HG03575 (cell line): ENCODE measurements around the gene PTPA.
"Not testable (repeated sequence)": the region's sequence is repeated elsewhere in the genome, so short reads cannot be mapped to it uniquely, and the experiment has no call there.

ENCODE experiments used
- ATAC-seq: cut with Tn5 transposase; IDR thresholded peaks from one replicate; pipeline ENCODE4 v1.9.1; 2021; ENCODE audit not compliant: unreplicated experiment, insufficient number of reproducible peaks, low FRiP score; ENCODE audit errors: extremely low read depth

The PTPA gene

GRCh38 chr9:129105857-129106694 is 5.1 kb upstream of the PTPA start:
- ATAC-seq: no peak

DNA sequence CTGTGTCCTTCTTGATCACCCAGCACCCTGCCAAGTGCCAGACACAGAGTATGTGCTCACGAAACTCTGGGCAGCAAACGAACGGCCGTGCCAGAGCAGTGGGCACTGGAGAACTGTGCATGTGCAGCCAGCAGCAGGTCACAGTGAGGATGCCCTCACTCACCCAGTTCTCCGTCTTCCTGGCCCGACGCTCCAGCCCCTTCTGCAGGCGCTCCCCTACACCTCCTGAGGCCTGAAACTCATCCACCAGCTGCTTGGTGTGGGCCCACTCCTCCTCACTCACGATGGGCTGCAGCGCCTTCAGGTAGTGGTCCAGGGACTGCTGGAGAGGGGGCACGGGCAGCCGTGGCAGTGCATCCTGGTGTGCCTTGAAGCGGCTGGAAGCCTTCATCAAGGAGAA is 3.6 kb upstream of the PTPA start:
- no peak for ATAC-seq

GRCh38 chr9:129108083-129108804 is 3.0 kb upstream of the PTPA start:
- ATAC-seq: no peak

DNA sequence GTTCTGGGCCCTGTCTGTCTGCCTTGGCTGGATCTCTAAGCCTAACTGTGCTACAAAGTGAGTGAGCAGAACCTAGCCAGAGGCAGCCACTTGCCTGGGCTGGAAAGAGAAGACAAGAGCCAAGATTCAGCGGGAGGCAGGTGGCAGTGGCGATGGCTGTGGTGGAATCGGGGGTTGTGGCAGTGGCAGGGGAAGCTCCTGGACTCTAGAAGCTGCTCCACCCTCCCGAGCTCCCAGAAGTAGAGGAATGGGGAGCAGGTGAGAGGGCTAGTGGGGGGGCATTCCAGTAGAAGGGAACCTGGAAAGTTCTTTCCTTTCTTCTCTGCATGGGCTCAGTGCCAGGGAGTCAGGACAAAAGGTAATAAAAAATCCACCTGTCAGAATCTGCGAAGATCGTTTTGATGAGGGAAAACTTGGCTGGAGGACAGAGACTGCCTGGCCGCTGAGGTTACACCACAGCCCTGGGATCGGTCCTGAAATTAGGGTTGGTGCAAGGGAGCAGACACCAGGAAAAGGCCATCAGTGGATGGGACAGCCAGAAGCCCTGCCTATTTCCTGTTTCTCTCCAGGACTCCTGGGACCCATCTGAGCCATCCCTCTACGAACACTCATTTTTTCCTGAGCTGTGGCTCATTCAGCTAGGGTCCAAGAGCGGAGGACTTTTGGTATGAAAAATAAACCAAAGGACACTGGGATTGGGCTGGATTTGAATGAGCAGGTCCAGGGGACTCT is 2.2 kb upstream of the PTPA start:
- no peak for ATAC-seq

GRCh38 chr9:129109537-129109903 is 1.7 kb upstream of the PTPA start:
- no peak for ATAC-seq

DNA sequence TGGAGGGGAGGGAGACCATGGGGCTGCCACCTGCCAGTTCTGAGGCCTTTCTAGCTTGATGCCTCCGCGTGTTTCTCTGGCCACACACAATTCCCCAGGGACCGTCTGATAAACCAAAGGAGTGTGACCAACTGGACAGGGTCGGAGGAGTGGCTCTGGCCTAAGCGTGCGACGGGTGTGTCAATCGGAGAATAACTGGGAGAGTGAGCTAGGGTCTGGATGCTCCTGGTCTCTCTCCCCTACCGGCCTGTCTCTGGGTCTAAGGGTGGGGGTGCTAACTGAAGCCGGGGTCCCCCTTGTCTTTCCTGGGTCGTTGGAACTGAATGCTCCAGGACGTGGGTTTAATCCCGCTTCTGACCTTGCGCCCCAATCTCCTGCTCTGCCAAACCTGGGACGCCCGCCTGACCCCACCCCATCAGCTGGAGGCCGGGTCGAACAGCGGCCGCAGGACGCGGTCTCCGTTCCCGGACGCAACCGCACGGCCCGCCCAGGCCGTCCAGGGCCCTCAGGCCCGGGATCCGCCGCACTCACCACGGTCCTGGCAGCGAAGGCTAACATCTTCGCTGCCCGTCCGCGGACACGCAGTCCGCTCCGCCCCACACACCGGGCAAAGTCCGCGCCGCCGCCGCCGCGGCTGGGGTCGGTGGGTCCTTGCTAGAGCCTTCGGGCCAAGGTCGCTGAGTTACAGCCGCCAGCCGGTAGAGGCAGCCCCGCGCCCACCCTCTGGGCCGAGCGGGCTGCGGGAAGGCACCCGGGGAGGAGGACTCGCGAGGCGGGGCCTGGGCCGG is 1.1 kb upstream of the PTPA start:
- no peak for ATAC-seq

DNA sequence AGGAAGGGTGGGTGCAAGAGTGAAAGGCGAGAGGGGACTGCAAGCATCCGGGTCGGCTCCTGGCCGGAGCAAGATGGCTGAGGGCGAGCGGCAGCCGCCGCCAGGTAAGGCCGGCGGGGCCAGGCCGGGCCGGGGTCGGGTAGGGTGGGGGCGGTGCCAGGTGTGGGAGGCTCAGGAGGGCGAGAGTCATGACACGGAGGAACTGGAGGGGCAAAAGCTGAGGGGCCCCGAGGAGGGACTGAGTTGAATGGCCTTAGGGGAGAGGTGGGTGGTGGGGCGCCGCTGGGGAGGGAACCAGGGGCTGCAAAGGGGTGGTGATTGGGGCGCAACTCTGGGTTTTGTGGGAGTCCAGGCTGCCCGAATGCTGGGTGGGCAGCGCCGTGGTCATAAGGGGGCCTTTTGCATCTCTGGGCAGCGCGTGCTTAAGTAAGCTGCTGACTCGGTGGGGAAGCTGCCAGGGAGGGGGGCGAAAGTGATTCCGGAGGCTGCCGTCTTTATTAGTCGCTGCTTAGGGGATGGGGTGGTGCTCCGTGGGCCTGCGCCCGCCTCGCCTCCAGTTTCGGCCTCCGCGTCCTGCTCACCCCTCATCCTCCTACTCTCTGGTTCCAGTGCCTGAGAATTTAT is 425 bp downstream of the PTPA start:
- no peak for ATAC-seq

DNA sequence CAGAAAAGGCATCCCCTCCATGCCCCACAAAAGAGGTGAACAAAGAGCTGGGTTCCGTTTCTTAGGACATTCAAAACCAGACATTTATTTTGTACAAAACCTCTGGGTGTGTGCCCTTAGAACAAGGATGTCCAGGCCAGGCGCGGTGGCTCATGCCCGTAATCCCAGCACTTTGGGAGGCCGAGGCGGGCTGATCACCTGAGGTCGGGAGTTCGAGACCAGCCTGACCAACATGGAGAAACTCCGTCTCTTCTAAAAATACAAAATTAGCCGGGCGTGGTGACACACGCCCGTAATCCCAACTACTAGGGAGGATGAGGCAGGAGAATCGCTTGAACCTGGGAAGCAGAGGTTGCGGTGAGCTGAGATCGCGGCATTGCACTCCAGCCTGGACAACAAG is 1.3 kb downstream of the PTPA start:
- not testable (repeated sequence) for ATAC-seq

GRCh38 chr9:129113645-129114304 is 2.6 kb downstream of the PTPA start:
- ATAC-seq: no peak

DNA sequence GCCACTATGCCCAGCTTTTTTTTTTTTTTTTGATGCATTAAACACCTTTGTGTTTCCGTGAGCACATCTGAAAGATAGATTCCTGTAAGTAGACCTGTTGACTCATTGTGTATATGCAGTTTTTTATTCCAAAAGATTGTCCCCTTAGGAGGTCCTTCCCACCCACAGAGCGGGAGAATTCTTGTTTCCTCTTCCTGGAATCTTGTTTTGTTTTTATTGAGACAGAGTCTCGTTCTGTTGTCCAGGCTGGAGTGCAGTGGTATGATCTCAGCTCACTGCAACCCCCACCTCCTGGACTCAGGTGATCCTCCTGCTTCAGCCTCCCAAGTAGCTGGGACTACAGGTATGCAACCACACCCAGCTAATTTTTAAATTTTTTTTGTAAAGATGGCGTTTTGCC is 7.6 kb downstream of the PTPA start:
- no peak for ATAC-seq

DNA sequence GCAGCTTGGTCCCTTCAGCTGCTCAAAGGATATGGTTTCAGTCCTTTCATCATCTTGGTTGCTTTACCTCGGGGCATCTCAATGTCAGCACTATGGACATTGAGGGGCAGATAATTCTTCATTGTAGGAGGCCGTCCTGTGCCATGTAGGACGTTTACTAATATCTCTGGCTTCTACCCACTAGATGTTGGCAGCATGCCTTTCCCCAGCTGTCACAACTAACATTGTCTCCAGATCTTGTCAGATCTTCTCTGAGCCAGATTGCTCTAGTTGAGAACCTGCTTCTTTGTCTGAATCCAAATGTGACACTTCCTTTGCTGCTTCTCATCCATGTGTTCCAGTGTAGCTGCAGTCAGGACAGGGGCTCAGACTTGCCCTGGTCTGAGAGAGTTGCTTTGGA is 10.3 kb downstream of the PTPA start:
- no peak for ATAC-seq

GRCh38 chr9:129122133-129122532 is 10.9 kb downstream of the PTPA start:
- ATAC-seq: no peak

DNA sequence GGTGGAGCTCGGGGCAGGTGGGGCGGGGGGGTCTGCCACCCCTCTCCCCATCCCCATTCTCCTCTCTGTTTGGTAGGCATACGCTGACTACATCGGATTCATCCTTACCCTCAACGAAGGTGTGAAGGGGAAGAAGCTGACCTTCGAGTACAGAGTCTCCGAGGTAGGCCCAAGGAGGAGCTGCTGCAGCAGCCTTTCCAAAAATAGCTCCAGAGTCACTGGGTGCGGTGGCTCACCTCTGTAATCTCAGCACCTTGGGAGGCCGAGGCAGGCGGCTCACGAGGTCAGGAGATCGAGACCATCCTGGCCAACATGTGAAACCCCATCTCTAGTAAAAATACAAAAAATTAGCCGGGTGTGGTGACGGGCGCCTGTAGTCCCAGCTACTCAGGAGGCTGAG is 11.8 kb downstream of the PTPA start:
- ATAC-seq: not testable (repeated sequence)

DNA sequence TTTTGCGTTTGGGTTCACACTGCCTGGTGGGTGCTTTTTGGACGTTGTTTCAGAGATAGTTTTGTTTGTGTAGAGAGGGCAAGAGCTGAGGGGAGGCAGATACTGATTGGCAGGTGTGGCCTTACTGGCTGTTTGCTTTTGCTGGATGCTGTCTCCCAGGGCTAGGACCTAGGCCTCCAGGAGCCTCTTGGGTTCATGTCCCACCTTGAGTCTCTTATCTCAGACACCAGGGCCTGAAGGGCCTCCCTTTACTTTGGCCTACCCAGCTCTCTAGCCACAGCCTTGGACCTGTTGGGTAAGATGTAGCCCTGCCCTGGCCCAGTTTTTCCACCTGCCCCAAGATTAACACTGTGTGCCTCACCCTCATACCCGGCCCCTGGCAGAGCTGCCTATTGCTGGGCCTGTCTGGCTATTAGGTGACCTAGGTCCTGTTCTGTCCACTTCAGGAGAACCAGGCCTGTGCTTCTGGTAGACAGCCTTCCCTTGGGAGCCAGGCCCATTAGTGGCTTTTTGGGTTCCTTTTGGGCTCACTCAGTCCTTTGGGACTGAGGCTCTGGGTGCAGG is 13.4 kb downstream of the PTPA start:
- no peak for ATAC-seq

- no peak for ATAC-seq
Measured at GRCh38 chr9:129125478-129125877, 14.3 kb downstream of the PTPA start.

GRCh38 chr9:129126749-129127618 is 15.8 kb downstream of the PTPA start:
- no peak for ATAC-seq

GRCh38 chr9:129128689-129129088 is 17.5 kb downstream of the PTPA start:
- ATAC-seq: no peak
